Lower leg skin (tissue), 4 donors: ENCODE measurements around the gene PCCA. TPM values are rescaled to one million over a fixed set of nuclear protein-coding genes. Genes with fewer than 3 reads are reported as not detected.

ENCODE experiments used
- DNase-seq, 2 donors: peaks; one replicate each; pipeline ENCODE4 v3.0.0-alpha.2; 2019; ENCODE audit warnings: low spot score in 2 of 2
- H3K4me3 ChIP-seq: fragments of 200-600 bp; sonication (generic); 2 replicates; pipeline ENCODE4 v1.5.1; 2017; ENCODE audit warnings: mild to moderate bottlenecking, low read depth; ENCODE audit not compliant: poor library complexity, severe bottlenecking
- POLR2A ChIP-seq, 2 donors: fragments of 450-650 bp; IDR thresholded peaks; one replicate each; pipeline ENCODE4 v1.6.1; 2016 to 2017; ENCODE audit warnings: antibody characterized with exemption in 2 of 2, mild to moderate bottlenecking in 1 of 2, moderate library complexity in 1 of 2
- WGBS, 2 donors: methylation state at CpG; one replicate each; pipeline ENCODE4 v1.1.5; 2018; 5-methylcytosine and 5-hydroxymethylcytosine counted together
- intact Hi-C: fragments of 100-400 bp; cut with DNase I; formaldehyde crosslinking; loops from one replicate; pipeline ENCODE4 v1.15.0; 2023; ENCODE audit warnings: low total_unique reads
- total RNA-seq, 4 donors: library from RNA; depleted of rRNA; stranded (reverse); fragments of >200 nt; gene quantifications; one replicate each; pipeline ENCODE4 v1.1.0, GENCODE V29; 2016
- TF ChIP-seq, protein P1 (sequence below), 3 donors: fragments of 450-650 bp; IDR thresholded peaks; one replicate each; pipeline ENCODE4 v1.5.1; 2016; ENCODE audit warnings: antibody characterized with exemption in 3 of 3, mild to moderate bottlenecking in 3 of 3, moderate library complexity in 2 of 3

Gene PCCA
- total RNA-seq, 4 donors from 2014 or later: 24.3 to 34.2 (median 26.2) TPM

DNA sequence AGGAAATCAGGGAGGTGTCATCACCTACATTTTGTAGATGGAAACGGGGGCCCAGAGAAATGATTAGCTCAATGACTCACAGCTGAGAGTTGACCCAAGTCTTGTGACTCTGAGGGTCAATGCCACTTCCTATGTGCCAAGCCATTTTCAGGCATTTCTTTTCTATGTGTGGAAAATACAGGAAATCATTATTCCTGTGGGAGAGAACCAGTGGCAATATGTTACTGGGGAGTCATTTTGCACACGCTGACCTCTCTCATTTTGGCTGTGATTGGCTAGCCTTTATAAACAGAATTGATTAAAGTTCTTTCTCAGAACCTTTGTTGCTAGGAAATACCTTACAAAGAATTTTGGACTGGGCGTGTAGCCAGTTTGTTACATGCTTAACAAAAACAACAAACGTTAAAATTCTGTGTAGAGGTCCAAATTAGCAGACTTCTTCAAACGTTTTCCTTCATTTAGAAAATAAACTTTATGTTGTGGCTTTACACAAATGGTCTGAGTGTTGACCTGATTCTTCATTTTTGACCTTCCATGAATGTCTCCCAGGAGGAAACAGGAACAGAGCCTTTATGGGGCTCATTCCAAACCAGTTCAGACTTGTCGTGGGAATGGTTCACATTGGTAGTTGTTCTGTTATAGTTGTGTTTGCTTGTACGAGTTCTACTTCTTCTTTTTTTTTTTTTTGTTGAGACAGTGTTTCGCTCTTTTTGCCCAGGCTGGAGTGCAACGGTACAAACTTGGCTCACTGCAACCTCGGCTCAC, 11.4 kb downstream of the PCCA start:
- no peak for DNase-seq
- no peak overlapping the region for H3K4me3 ChIP-seq
- 28 to 34% methylated on average over 10 of the region's 10 CpGs for WGBS, 2 donors

DNA sequence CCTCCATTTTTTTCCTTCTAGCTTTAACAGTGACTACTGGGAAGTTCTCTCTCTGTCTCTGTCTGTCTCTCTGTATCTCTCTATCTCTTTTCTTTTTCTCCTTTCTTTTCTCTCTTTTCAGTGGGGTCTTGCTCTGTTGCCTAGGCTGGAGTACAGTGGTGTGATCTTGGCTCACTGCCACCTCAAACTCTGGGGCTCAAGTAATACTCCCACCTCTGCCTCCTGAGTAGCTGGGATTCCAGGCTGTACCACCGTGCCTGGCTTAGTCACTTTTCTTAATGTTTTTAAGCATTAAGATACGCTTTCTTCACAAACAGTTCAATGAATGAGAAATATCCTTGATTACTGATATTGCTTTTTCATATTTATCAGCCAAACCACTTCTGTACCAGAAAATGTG, 13.1 kb downstream of the PCCA start:
- no peak for TF ChIP-seq POLR2A (IDR thresholded peaks at IDR 0.05)
- TF ChIP-seq, protein P1, sequence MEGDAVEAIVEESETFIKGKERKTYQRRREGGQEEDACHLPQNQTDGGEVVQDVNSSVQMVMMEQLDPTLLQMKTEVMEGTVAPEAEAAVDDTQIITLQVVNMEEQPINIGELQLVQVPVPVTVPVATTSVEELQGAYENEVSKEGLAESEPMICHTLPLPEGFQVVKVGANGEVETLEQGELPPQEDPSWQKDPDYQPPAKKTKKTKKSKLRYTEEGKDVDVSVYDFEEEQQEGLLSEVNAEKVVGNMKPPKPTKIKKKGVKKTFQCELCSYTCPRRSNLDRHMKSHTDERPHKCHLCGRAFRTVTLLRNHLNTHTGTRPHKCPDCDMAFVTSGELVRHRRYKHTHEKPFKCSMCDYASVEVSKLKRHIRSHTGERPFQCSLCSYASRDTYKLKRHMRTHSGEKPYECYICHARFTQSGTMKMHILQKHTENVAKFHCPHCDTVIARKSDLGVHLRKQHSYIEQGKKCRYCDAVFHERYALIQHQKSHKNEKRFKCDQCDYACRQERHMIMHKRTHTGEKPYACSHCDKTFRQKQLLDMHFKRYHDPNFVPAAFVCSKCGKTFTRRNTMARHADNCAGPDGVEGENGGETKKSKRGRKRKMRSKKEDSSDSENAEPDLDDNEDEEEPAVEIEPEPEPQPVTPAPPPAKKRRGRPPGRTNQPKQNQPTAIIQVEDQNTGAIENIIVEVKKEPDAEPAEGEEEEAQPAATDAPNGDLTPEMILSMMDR (IDR thresholded peaks at IDR 0.05): no peak
- intact Hi-C loops: no loop called here
- WGBS, 2 donors: 93% methylated on average over 2 of the region's 2 CpGs
- H3K4me3 ChIP-seq: no peak overlapping the region
- DNase-seq: no peak

More for the DNA sequence above, 11.4 kb downstream of the PCCA start:
- TF ChIP-seq POLR2A (IDR thresholded peaks at IDR 0.05): no peak
- TF ChIP-seq, protein P1 (IDR thresholded peaks at IDR 0.05): no peak
- intact Hi-C loops: no loop called here

DNA sequence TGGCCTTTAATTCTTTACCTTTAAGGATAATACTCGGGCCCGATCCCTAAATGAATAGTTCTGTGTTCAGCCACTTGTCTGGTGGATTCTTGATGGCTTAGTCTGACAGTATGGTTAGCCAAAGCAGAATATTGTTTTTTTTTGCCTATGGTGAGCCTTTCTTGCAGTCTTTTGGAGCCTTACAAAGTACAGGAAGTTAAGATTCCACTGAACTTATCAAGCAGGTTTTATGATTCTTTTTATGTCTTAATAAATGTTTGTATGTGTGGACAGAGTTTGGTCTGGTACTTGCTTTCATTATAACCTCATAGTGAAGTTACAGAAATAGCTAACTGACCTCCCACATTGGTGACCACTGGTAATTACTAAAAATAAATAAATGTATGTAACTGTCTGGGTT, 17.1 kb downstream of the PCCA start:
- WGBS, 2 donors: 71 to 94% methylated on average over 2 of the region's 2 CpGs
- no peak for TF ChIP-seq POLR2A (IDR thresholded peaks at IDR 0.05)
- TF ChIP-seq, protein P1 (IDR thresholded peaks at IDR 0.05): no peak
- DNase-seq: no peak
- intact Hi-C loops: no loop called here
- no peak overlapping the region for H3K4me3 ChIP-seq

DNA sequence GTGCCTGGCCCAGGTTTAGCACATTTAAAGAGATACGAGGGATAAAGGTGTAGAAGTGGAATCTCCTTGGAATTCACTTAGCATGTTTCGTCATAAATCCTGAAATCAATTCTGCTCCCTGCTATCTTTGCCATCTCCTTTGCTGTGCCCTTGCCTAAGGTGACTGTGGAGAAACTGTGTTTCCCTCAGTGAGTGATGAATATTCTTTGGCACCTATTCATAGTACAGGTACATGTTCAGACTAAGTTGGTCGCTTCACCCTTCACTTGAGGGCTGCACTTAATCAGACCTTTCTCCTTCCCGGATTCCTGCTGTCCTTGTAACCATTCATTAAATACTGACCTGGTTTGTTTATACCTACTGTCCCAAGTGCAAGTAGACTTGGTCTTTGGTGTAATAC, 17.8 kb downstream of the PCCA start:
- H3K4me3 ChIP-seq: no peak overlapping the region
- intact Hi-C loops: no loop called here
- WGBS, 2 donors: 51 to 60% methylated on average over 4 of the region's 4 CpGs
- DNase-seq: no peak
- TF ChIP-seq, protein P1 (IDR thresholded peaks at IDR 0.05): no peak
- TF ChIP-seq POLR2A (IDR thresholded peaks at IDR 0.05): no peak

DNA sequence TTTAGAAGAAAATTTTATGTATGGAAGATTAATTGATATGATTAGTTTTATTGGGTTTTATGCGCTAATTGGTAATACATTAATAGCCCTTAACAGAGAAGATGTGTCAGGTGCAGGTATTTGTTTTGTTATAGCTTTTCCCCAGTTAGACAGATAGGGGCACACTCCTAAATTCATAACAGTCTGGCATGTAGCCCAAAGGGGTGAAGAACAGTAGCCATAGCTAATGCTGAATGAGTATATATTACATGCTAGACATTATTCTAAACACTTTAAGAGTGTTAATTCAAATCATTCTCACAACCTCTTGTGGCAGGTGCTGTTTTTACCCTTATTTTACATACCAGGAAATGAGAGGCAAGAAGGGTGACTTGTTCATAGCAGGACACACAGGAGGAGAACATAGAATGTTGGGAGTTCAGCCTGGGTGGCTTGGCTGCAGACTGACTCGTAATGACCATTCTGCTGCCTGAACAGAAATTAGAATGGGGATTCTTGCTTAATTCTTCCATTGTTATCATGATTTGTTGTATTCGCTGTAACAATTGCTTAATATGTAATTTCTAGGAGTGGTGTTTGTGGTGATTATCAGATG, 20.1 kb downstream of the PCCA start:
- WGBS, 2 donors: 82 to 91% methylated on average over 3 of the region's 3 CpGs
- no peak overlapping the region for H3K4me3 ChIP-seq
- TF ChIP-seq POLR2A (IDR thresholded peaks at IDR 0.05): no peak
- TF ChIP-seq, protein P1 (IDR thresholded peaks at IDR 0.05): no peak
- intact Hi-C loops: no loop called here
- DNase-seq: no peak
